Inflammatory macrophage treated with lipopolysaccharide for 4 hours (primary cell): ENCODE measurements around the gene SEC63.
A peak's percentile ranks its signal among the peaks of the same experiment; 100 is the strongest.
"Not testable (repeated sequence)": the region's sequence is repeated elsewhere in the genome, so short reads cannot be mapped to it uniquely, and the experiment has no call there.

Source experiments
- DNase-seq: peaks from one replicate; pipeline ENCODE4 v3.0.0-alpha.2; 2020

SEC63 gene

GRCh38 chr6:107957909-107958688, at the start of gene SEC63:
Gene SEC63 (minus strand): TSS chr6:107958208. CDS start chr6:107958009, 199 bp downstream.
- DNase-seq: peak; percentile 98

GRCh38 chr6:108005961-108006360, 48.0 kb upstream of the SEC63 start:
- no peak for DNase-seq

- no peak for DNase-seq
Measured at GRCh38 chr6:108004861-108005260, 46.9 kb upstream of the SEC63 start.

- peak; percentile 63 for DNase-seq
Measured at GRCh38 chr6:108002365-108003221, 44.6 kb upstream of the SEC63 start.

GRCh38 chr6:108001696-108002231, 43.8 kb upstream of the SEC63 start:
- DNase-seq: no peak

- DNase-seq: not testable (repeated sequence)
Measured at GRCh38 chr6:108000259-108000658, 42.3 kb upstream of the SEC63 start.

- DNase-seq: no peak
Measured at GRCh38 chr6:107999341-107999740, 41.3 kb upstream of the SEC63 start.

- DNase-seq: no peak
Measured at GRCh38 chr6:107991772-107992550, 34.0 kb upstream of the SEC63 start.

GRCh38 chr6:107991061-107991460, 33.1 kb upstream of the SEC63 start:
- no peak for DNase-seq

- not testable (repeated sequence) for DNase-seq
Measured at GRCh38 chr6:107990587-107990986, 32.6 kb upstream of the SEC63 start.

- DNase-seq: no peak
Measured at GRCh38 chr6:107989166-107990094, 31.4 kb upstream of the SEC63 start.

- DNase-seq: no peak
Measured at GRCh38 chr6:107988570-107988969, 30.6 kb upstream of the SEC63 start.

GRCh38 chr6:107987805-107988204, 29.8 kb upstream of the SEC63 start:
- no peak for DNase-seq

GRCh38 chr6:107985701-107986100, 27.7 kb upstream of the SEC63 start:
- DNase-seq: no peak

GRCh38 chr6:107983811-107984210, 25.8 kb upstream of the SEC63 start:
- no peak for DNase-seq

- DNase-seq: no peak
Measured at GRCh38 chr6:107982486-107982885, 24.5 kb upstream of the SEC63 start.

- DNase-seq: no peak
Measured at GRCh38 chr6:107981695-107982094, 23.7 kb upstream of the SEC63 start.

GRCh38 chr6:107977283-107977682, 19.3 kb upstream of the SEC63 start:
- peak; percentile 24 for DNase-seq

- DNase-seq: no peak
Measured at GRCh38 chr6:107976155-107976783, 18.3 kb upstream of the SEC63 start.

- DNase-seq: no peak
Measured at GRCh38 chr6:107973594-107973993, 15.6 kb upstream of the SEC63 start.

- no peak for DNase-seq
Measured at GRCh38 chr6:107972413-107973096, 14.5 kb upstream of the SEC63 start.
